ENCODE measurements around the gene NOLC1.

The NOLC1 gene

GRCh38 chr10:102135956-102136526 is 16.1 kb upstream of the NOLC1 start:
- H3K18ac ChIP-seq (ENCODE audit: low read depth in 1 of 2, low read length in 2 of 2) = no peak overlapping the region
- no peak overlapping the region for H2BK12ac ChIP-seq (ENCODE audit: low read length in 2 of 2)
- H3K23ac ChIP-seq (ENCODE audit: low read length in 2 of 2) = no peak overlapping the region
- no peaks in the 10 kb centered on the region for H3K27me3 ChIP-seq (ENCODE audit: control insufficient read depth in 1 of 2, insufficient read depth in 1 of 2, low read length in 2 of 2)
- no peak overlapping the region for H2AFZ ChIP-seq (ENCODE audit: low read depth, low read length)
- no peak overlapping the region for H3K4me3 ChIP-seq (ENCODE audit: insufficient read depth in 1 of 2, low read depth in 1 of 2, low read length in 2 of 2)
- H3K27ac ChIP-seq (ENCODE audit: low read length, poor library complexity, severe bottlenecking) = no peak overlapping the region
- no peak overlapping the region for H2BK5ac ChIP-seq (ENCODE audit: low read depth, low read length, poor library complexity, severe bottlenecking)
- no peak for DNase-seq
- 89% methylated on average over 5 of the region's 7 CpGs for WGBS
- H4K8ac ChIP-seq (ENCODE audit: low read length) = no peak overlapping the region
- H3K9me3 ChIP-seq (ENCODE audit: control insufficient read depth, low read length) = no peaks in the 10 kb centered on the region
- no peak overlapping the region for H2AK5ac ChIP-seq (ENCODE audit: low read length, severe bottlenecking)
- H3K36me3 ChIP-seq (ENCODE audit: control insufficient read depth in 1 of 2, insufficient read depth in 2 of 2, low read depth in 1 of 2, low read length in 2 of 2) = peaks cover 34 to 35% of the 10 kb centered on the region in 2 experiments
- H4K91ac ChIP-seq (ENCODE audit: low read length) = no peak overlapping the region
- peaks cover 12% of the 10 kb centered on the region for H3K4me1 ChIP-seq (ENCODE audit: control insufficient read depth, insufficient read depth, low read depth, low read length)
- H3K4ac ChIP-seq (ENCODE audit: low read depth in 1 of 2, low read length in 2 of 2) = no peak overlapping the region
- no peak overlapping the region for H3K9ac ChIP-seq (ENCODE audit: low read length)
- H3K4me2 ChIP-seq (ENCODE audit: low read length, poor library complexity, severe bottlenecking) = no peak overlapping the region
- peaks cover 13% of the 10 kb centered on the region for H3K79me1 ChIP-seq (replicated peaks; ENCODE audit: low read length, poor library complexity, severe bottlenecking)
- H3K14ac ChIP-seq (ENCODE audit: low read length in 2 of 2) = no peak overlapping the region
- no peak overlapping the region for H2BK15ac ChIP-seq (ENCODE audit: low read depth, poor library complexity, severe bottlenecking)
- no peak overlapping the region for H2BK120ac ChIP-seq (ENCODE audit: low read depth, low read length)

GRCh38 chr10:102139281-102140110 is 12.7 kb upstream of the NOLC1 start:
- H2BK15ac ChIP-seq (ENCODE audit: low read depth, poor library complexity, severe bottlenecking) = no peak overlapping the region
- no peak overlapping the region for H2BK5ac ChIP-seq (ENCODE audit: low read depth, low read length, poor library complexity, severe bottlenecking)
- peaks cover 13% of the 10 kb centered on the region for H3K4me1 ChIP-seq (ENCODE audit: control insufficient read depth, insufficient read depth, low read depth, low read length)
- H3K9ac ChIP-seq (ENCODE audit: low read length) = no peak overlapping the region
- no peak for DNase-seq
- H2BK12ac ChIP-seq (ENCODE audit: low read length in 2 of 2) = no peak overlapping the region
- H3K36me3 ChIP-seq (ENCODE audit: control insufficient read depth in 1 of 2, insufficient read depth in 2 of 2, low read depth in 1 of 2, low read length in 2 of 2) = peaks cover 57 to 64% of the 10 kb centered on the region in 2 experiments
- no peak overlapping the region for H2AK5ac ChIP-seq (ENCODE audit: low read length, severe bottlenecking)
- H4K91ac ChIP-seq (ENCODE audit: low read length) = no peak overlapping the region
- no peak overlapping the region for H3K27ac ChIP-seq (ENCODE audit: low read length, poor library complexity, severe bottlenecking)
- no peak overlapping the region for H3K14ac ChIP-seq (ENCODE audit: low read length in 2 of 2)
- no peak overlapping the region for H2BK120ac ChIP-seq (ENCODE audit: low read depth, low read length)
- H3K23ac ChIP-seq (ENCODE audit: low read length in 2 of 2) = no peak overlapping the region
- H3K9me3 ChIP-seq (ENCODE audit: control insufficient read depth, low read length) = no peaks in the 10 kb centered on the region
- peaks cover 31% of the 10 kb centered on the region for H3K79me1 ChIP-seq (replicated peaks; ENCODE audit: low read length, poor library complexity, severe bottlenecking)
- no peak overlapping the region for H2AFZ ChIP-seq (ENCODE audit: low read depth, low read length)
- H4K8ac ChIP-seq (ENCODE audit: low read length) = no peak overlapping the region
- no peak overlapping the region for H3K4ac ChIP-seq (ENCODE audit: low read depth in 1 of 2, low read length in 2 of 2)
- no peak overlapping the region for H3K4me2 ChIP-seq (ENCODE audit: low read length, poor library complexity, severe bottlenecking)
- no peak overlapping the region for H3K4me3 ChIP-seq (ENCODE audit: insufficient read depth in 1 of 2, low read depth in 1 of 2, low read length in 2 of 2)
- 97% methylated on average over 13 of the region's 15 CpGs for WGBS
- no peak overlapping the region for H3K18ac ChIP-seq (ENCODE audit: low read depth in 1 of 2, low read length in 2 of 2)
- H3K27me3 ChIP-seq (ENCODE audit: control insufficient read depth in 1 of 2, insufficient read depth in 1 of 2, low read length in 2 of 2) = no peaks in the 10 kb centered on the region

- Histone ChIP-seq H2BK120ac (ENCODE audit: low read depth, low read length) (no peak overlapping the region), H4K8ac (ENCODE audit: low read length) (no peak overlapping the region), H3K23ac (ENCODE audit: low read length in 2 of 2) (no peak overlapping the region), H3K9me3 (ENCODE audit: control insufficient read depth, low read length) (no peaks in the 10 kb centered on the region), H3K4me3 (ENCODE audit: insufficient read depth in 1 of 2, low read depth in 1 of 2, low read length in 2 of 2) (no peak overlapping the region), H2AK5ac (ENCODE audit: low read length, severe bottlenecking) (no peak overlapping the region), H3K36me3 (ENCODE audit: control insufficient read depth in 1 of 2, insufficient read depth in 2 of 2, low read depth in 1 of 2, low read length in 2 of 2) (peaks cover 64 to 71% of the 10 kb centered on the region in 2 experiments), H2BK12ac (ENCODE audit: low read length in 2 of 2) (no peak overlapping the region), H4K91ac (ENCODE audit: low read length) (no peak overlapping the region), H3K4me2 (ENCODE audit: low read length, poor library complexity, severe bottlenecking) (no peak overlapping the region), H3K4me1 (ENCODE audit: control insufficient read depth, insufficient read depth, low read depth, low read length) (peaks cover 11% of the 10 kb centered on the region), H3K9ac (ENCODE audit: low read length) (no peak overlapping the region), H2AFZ (ENCODE audit: low read depth, low read length) (no peak overlapping the region), H3K27me3 (ENCODE audit: control insufficient read depth in 1 of 2, insufficient read depth in 1 of 2, low read length in 2 of 2) (no peaks in the 10 kb centered on the region), H3K4ac (ENCODE audit: low read depth in 1 of 2, low read length in 2 of 2) (no peak overlapping the region), H3K27ac (ENCODE audit: low read length, poor library complexity, severe bottlenecking) (no peak overlapping the region), H3K14ac (ENCODE audit: low read length in 2 of 2) (no peak overlapping the region), H2BK15ac (ENCODE audit: low read depth, poor library complexity, severe bottlenecking) (no peak overlapping the region), H2BK5ac (ENCODE audit: low read depth, low read length, poor library complexity, severe bottlenecking) (no peak overlapping the region), H3K79me1 (replicated peaks; ENCODE audit: low read length, poor library complexity, severe bottlenecking) (peaks cover 33% of the 10 kb centered on the region), H3K18ac (ENCODE audit: low read depth in 1 of 2, low read length in 2 of 2) (no peak overlapping the region)
- WGBS = 98% methylated on average over 4 of the region's 4 CpGs
- DNase-seq = no peak
Observed at GRCh38 chr10:102140218-102140617, 12.0 kb upstream of the NOLC1 start.

- peaks cover 35% of the 10 kb centered on the region for H3K79me1 ChIP-seq (replicated peaks; ENCODE audit: low read length, poor library complexity, severe bottlenecking)
- no peak overlapping the region for H2BK5ac ChIP-seq (ENCODE audit: low read depth, low read length, poor library complexity, severe bottlenecking)
- 96% methylated on average over 5 of the region's 5 CpGs for WGBS
- H3K4me2 ChIP-seq (ENCODE audit: low read length, poor library complexity, severe bottlenecking) = no peak overlapping the region
- H2AFZ ChIP-seq (ENCODE audit: low read depth, low read length) = no peak overlapping the region
- H2BK120ac ChIP-seq (ENCODE audit: low read depth, low read length) = no peak overlapping the region
- peaks cover 66 to 76% of the 10 kb centered on the region in 2 experiments for H3K36me3 ChIP-seq (ENCODE audit: control insufficient read depth in 1 of 2, insufficient read depth in 2 of 2, low read depth in 1 of 2, low read length in 2 of 2)
- H3K4ac ChIP-seq (ENCODE audit: low read depth in 1 of 2, low read length in 2 of 2) = no peak overlapping the region
- H2BK15ac ChIP-seq (ENCODE audit: low read depth, poor library complexity, severe bottlenecking) = peak overlapping the region; percentile 41
- no peak overlapping the region for H3K14ac ChIP-seq (ENCODE audit: low read length in 2 of 2)
- no peak for DNase-seq
- no peak overlapping the region for H2BK12ac ChIP-seq (ENCODE audit: low read length in 2 of 2)
- H4K8ac ChIP-seq (ENCODE audit: low read length) = peak overlapping the region; percentile 73
- no peak overlapping the region for H3K9ac ChIP-seq (ENCODE audit: low read length)
- H3K9me3 ChIP-seq (ENCODE audit: control insufficient read depth, low read length) = no peaks in the 10 kb centered on the region
- H3K4me3 ChIP-seq (ENCODE audit: insufficient read depth in 1 of 2, low read depth in 1 of 2, low read length in 2 of 2) = no peak overlapping the region
- H3K27ac ChIP-seq (ENCODE audit: low read length, poor library complexity, severe bottlenecking) = no peak overlapping the region
- no peak overlapping the region for H3K18ac ChIP-seq (ENCODE audit: low read depth in 1 of 2, low read length in 2 of 2)
- H2AK5ac ChIP-seq (ENCODE audit: low read length, severe bottlenecking) = no peak overlapping the region
- no peaks in the 10 kb centered on the region for H3K27me3 ChIP-seq (ENCODE audit: control insufficient read depth in 1 of 2, insufficient read depth in 1 of 2, low read length in 2 of 2)
- H4K91ac ChIP-seq (ENCODE audit: low read length) = no peak overlapping the region
- peaks cover 8% of the 10 kb centered on the region for H3K4me1 ChIP-seq (ENCODE audit: control insufficient read depth, insufficient read depth, low read depth, low read length)
- H3K23ac ChIP-seq (ENCODE audit: low read length in 2 of 2) = no peak overlapping the region
Observed at GRCh38 chr10:102140913-102141540, 11.2 kb upstream of the NOLC1 start.
